DND-41 (cell line): ENCODE data around the gene RABGAP1L.
"Not testable (repeated sequence)": the region's sequence is repeated elsewhere in the genome, so short reads cannot be mapped to it uniquely, and the experiment has no call there.

Experiments used
- ATAC-seq: fragments of 200-7000 bp; cut with Tn5 transposase; 3 replicates; pipeline ENCODE4 v1.9.1; 2021; ENCODE audit warnings: low read depth; ENCODE audit not compliant: insufficient read depth
- DNase-seq: peaks from one replicate; pipeline ENCODE4 v3.0.0-alpha.2; 2020
- H2AFZ ChIP-seq: 2 replicates; pipeline ENCODE4 v1.6.0; 2012; ENCODE audit warnings: low read depth, low read length
- H3K27ac ChIP-seq: 2 replicates; pipeline ENCODE4 v1.5.1; 2012; ENCODE audit warnings: low read length, inconsistent platforms
- H3K27me3 ChIP-seq: fragments of 200-600 bp; sonication (generic); 2 replicates; pipeline ENCODE4 v1.6.0; 2012; ENCODE audit warnings: low read length, mild to moderate bottlenecking, inconsistent platforms; ENCODE audit not compliant: insufficient read depth, poor library complexity
- H3K36me3 ChIP-seq: 2 replicates; pipeline ENCODE4 v1.5.1; 2012; ENCODE audit warnings: low read length, inconsistent platforms; ENCODE audit not compliant: insufficient read depth
- H3K4me1 ChIP-seq: 2 replicates; pipeline ENCODE4 v1.5.1; 2012; ENCODE audit warnings: mild to moderate bottlenecking, low read length; ENCODE audit not compliant: insufficient read depth
- H3K4me2 ChIP-seq: 2 replicates; pipeline ENCODE4 v1.6.0; 2012; ENCODE audit warnings: mild to moderate bottlenecking, moderate library complexity, low read length, inconsistent platforms; ENCODE audit not compliant: insufficient read depth
- H3K4me3 ChIP-seq, 2 experiments: fragments of 200-600 bp in 1 of 2; shearing (Covaris generic) in 1 of 2; 2 replicates each; pipeline ENCODE4 v1.5.1; 2012 to 2016; ENCODE audit warnings: inconsistent platforms in 2 of 2, low read length in 2 of 2, mild to moderate bottlenecking in 2 of 2, low read depth in 1 of 2, moderate library complexity in 1 of 2
- H3K79me2 ChIP-seq: 2 replicates; pipeline ENCODE4 v1.6.0; 2012; ENCODE audit warnings: low read length, inconsistent platforms; ENCODE audit not compliant: insufficient read depth
- H3K9ac ChIP-seq: 2 replicates; pipeline ENCODE4 v1.6.0; 2012; ENCODE audit warnings: low read depth, mild to moderate bottlenecking, inconsistent platforms, low read length, moderate library complexity
- H3K9me3 ChIP-seq: 2 replicates; pipeline ENCODE4 v1.5.1; 2012; ENCODE audit warnings: low read length, moderate library complexity, mild to moderate bottlenecking, inconsistent platforms; ENCODE audit not compliant: insufficient read depth, severe bottlenecking
- H4K20me1 ChIP-seq: 2 replicates; pipeline ENCODE4 v1.6.0; 2012; ENCODE audit warnings: low read length; ENCODE audit not compliant: insufficient read depth
- CTCF ChIP-seq: IDR thresholded peaks from 2 replicates; pipeline ENCODE4 v1.5.1; 2012; ENCODE audit warnings: borderline replicate concordance, low read length, moderate library complexity, mild to moderate bottlenecking; ENCODE audit not compliant: poor library complexity, severe bottlenecking; ENCODE audit errors: extremely low read depth
- EZH2 ChIP-seq: IDR thresholded peaks from 3 replicates; pipeline ENCODE4 v1.6.1; 2012; ENCODE audit warnings: borderline replicate concordance, low read depth, mild to moderate bottlenecking, moderate library complexity, low read length, inconsistent platforms; ENCODE audit not compliant: severe bottlenecking

RABGAP1L gene

GRCh38 chr1:174815474-174815908, 656.2 kb downstream of the RABGAP1L start:
- H3K36me3 ChIP-seq, result no peaks in the 10 kb centered on the region
- H2AFZ ChIP-seq, result no peak overlapping the region
- DNase-seq (no peak), ATAC-seq (no peak)
- no peak overlapping the region for H3K4me2 ChIP-seq
- no peaks in the 10 kb centered on the region for H3K79me2 ChIP-seq
- TF ChIP-seq CTCF, result no peak
- no peak for TF ChIP-seq EZH2
- no peak overlapping the region for H3K9ac ChIP-seq
- no peaks in the 10 kb centered on the region for H4K20me1 ChIP-seq
- no peaks in the 10 kb centered on the region for H3K9me3 ChIP-seq
- no peaks in the 10 kb centered on the region for H3K4me1 ChIP-seq
- H3K4me3 ChIP-seq, result no peak overlapping the region
- no peak overlapping the region for H3K27ac ChIP-seq
- no peaks in the 10 kb centered on the region for H3K27me3 ChIP-seq

- not testable (repeated sequence) for H3K9ac ChIP-seq, H3K4me3 ChIP-seq, H3K36me3 ChIP-seq, H3K9me3 ChIP-seq, H3K27me3 ChIP-seq, ATAC-seq, H3K4me1 ChIP-seq, H2AFZ ChIP-seq, H3K27ac ChIP-seq, DNase-seq, H3K4me2 ChIP-seq, H4K20me1 ChIP-seq, H3K79me2 ChIP-seq
These were observed 657.3 kb downstream of the RABGAP1L start for GRCh38 chr1:174816621-174817020.

GRCh38 chr1:174818014-174818616, 658.8 kb downstream of the RABGAP1L start:
- DNase-seq (no peak), ATAC-seq (no peak)
- Histone ChIP-seq H3K27me3 (no peaks in the 10 kb centered on the region), H4K20me1 (no peaks in the 10 kb centered on the region), H3K27ac (no peak overlapping the region), H3K9me3 (no peaks in the 10 kb centered on the region), H3K79me2 (no peaks in the 10 kb centered on the region), H2AFZ (no peak overlapping the region), H3K4me1 (no peaks in the 10 kb centered on the region), H3K36me3 (no peaks in the 10 kb centered on the region), H3K4me2 (no peak overlapping the region), H3K9ac (no peak overlapping the region), H3K4me3 (no peak overlapping the region)
- no peak for TF ChIP-seq EZH2
- TF ChIP-seq CTCF, result no peak

- H3K9me3 ChIP-seq, result no peaks in the 10 kb centered on the region
- H2AFZ ChIP-seq, result no peak overlapping the region
- H3K27ac ChIP-seq, result no peak overlapping the region
- no peaks in the 10 kb centered on the region for H3K4me1 ChIP-seq
- no peak overlapping the region for H3K4me3 ChIP-seq
- no peak overlapping the region for H3K9ac ChIP-seq
- H3K4me2 ChIP-seq, result no peak overlapping the region
- H4K20me1 ChIP-seq, result no peaks in the 10 kb centered on the region
- no peaks in the 10 kb centered on the region for H3K27me3 ChIP-seq
- DNase-seq (no peak), ATAC-seq (no peak)
- H3K79me2 ChIP-seq, result no peaks in the 10 kb centered on the region
- no peak for TF ChIP-seq EZH2
- no peak for TF ChIP-seq CTCF
- no peaks in the 10 kb centered on the region for H3K36me3 ChIP-seq
These were observed 659.6 kb downstream of the RABGAP1L start for GRCh38 chr1:174818951-174819350.
